Measurements from ENCODE around the gene RHOT2. TPM values are rescaled to one million over a fixed set of nuclear protein-coding genes. Genes with fewer than 3 reads are reported as not detected.
A peak's percentile ranks its signal among the peaks of the same experiment; 100 is the strongest.

Gene RHOT2
- total RNA-seq, 1 experiment from 2014 or later: 98.5 TPM

DNA sequence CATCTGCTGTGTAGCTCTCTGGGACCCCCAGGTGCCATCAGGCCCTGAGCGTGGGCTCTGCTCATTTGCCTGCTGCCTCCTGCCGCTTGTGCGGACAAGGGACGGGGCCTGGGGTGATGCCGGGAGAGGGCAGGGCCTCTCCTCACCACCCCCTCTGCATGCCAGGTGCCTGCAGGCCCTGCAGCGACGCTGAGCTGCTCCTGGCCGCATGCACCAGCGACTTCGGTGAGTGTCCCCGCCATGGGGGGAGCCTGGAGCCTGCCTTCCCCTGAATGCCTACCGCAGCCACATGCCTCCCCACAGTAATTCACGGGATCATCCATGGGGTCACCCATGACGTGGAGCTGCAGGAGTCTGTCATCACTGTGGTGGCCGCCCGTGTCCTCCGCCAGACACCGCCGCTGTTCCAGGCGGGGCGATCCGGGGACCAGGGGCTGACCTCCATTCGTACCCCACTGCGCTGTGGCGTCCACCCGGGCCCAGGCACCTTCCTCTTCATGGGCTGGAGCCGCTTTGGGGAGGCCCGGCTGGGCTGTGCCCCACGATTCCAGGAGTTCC is 48.9 kb downstream of the RHOT2 start:
- TF ChIP-seq EZH2phosphoT487 (IDR thresholded peaks at IDR 0.05; ENCODE audit: borderline replicate concordance): no peak
- TF ChIP-seq POLR2AphosphoS5 (IDR thresholded peaks at IDR 0.05; ENCODE audit: low read depth, low read length): no peak
- no peak for TF ChIP-seq CBX3 (IDR thresholded peaks at IDR 0.05; ENCODE audit: low read depth)
- TF ChIP-seq SRF (IDR thresholded peaks at IDR 0.05; ENCODE audit: low read depth): no peak
- TF ChIP-seq ZBTB33 (IDR thresholded peaks at IDR 0.05; ENCODE audit: extremely low read depth, insufficient replicate concordance, low read length): no peak
- TF ChIP-seq YY1 (IDR thresholded peaks at IDR 0.05; ENCODE audit: extremely low read depth, insufficient replicate concordance, low read depth, low read length): no peak
- TF ChIP-seq RAD21 (IDR thresholded peaks at IDR 0.05; ENCODE audit: low read depth): no peak
- no peak for TF ChIP-seq CTCF (IDR thresholded peaks at IDR 0.05 in 2 of 3, conservative IDR thresholded peaks at IDR 0.05 in 1 of 3; ENCODE audit: borderline replicate concordance in 1 of 3, insufficient read depth in 1 of 3, low read depth in 2 of 3, low read length in 2 of 3)
- TF ChIP-seq FOSL1 (IDR thresholded peaks at IDR 0.05; ENCODE audit: low read depth): no peak
- no peak for TF ChIP-seq TCF7L2 (IDR thresholded peaks at IDR 0.05; ENCODE audit: borderline replicate concordance, extremely low read depth, insufficient read depth, insufficient read length)
- no peak for TF ChIP-seq MAX (IDR thresholded peaks at IDR 0.05)
- TF ChIP-seq SP1 (IDR thresholded peaks at IDR 0.05; ENCODE audit: low read depth): no peak
- TF ChIP-seq JUND (IDR thresholded peaks at IDR 0.05): no peak
- no peak for TF ChIP-seq EGR1 (IDR thresholded peaks at IDR 0.05; ENCODE audit: low read depth)
- no peak for TF ChIP-seq ZFX (IDR thresholded peaks at IDR 0.05)
- TF ChIP-seq EZH2 (IDR thresholded peaks at IDR 0.05): no peak
- no peak for TF ChIP-seq ATF3 (IDR thresholded peaks at IDR 0.05)
- no peak for TF ChIP-seq POLR2A (IDR thresholded peaks at IDR 0.05; ENCODE audit: borderline replicate concordance, extremely low read depth, insufficient read depth, insufficient read length)
- TF ChIP-seq REST (IDR thresholded peaks at IDR 0.05; ENCODE audit: low read depth): no peak
- intact Hi-C loops (cut with micrococcal nuclease): no loop called here

More for the DNA sequence above, 48.9 kb downstream of the RHOT2 start:
- Histone ChIP-seq H3K4me1 (ENCODE audit: control insufficient read depth in 1 of 2, insufficient read depth in 2 of 2, low read length in 2 of 2) (peaks cover 45 to 75% of the 10 kb centered on the region in 2 experiments), H3K9me3 (ENCODE audit: control insufficient read depth in 1 of 2, insufficient read depth in 1 of 2, low read depth in 1 of 2, low read length in 2 of 2) (no peaks in the 10 kb centered on the region), H3K4me3 (replicated peaks in 1 of 2; ENCODE audit: low read depth in 1 of 2, low read length in 2 of 2) (peak overlapping the region; percentile 59 to 74), H3K27me3 (ENCODE audit: insufficient read depth, low read length) (no peaks in the 10 kb centered on the region), H3K4me2 (ENCODE audit: low read length) (peak overlapping the region; percentile 93), H4K20me1 (ENCODE audit: insufficient read depth) (peaks cover 3% of the 10 kb centered on the region; the same call in 1 of the 2 replicates), H3K9ac (ENCODE audit: low read length) (peak overlapping the region; percentile 85), H3K36me3 (ENCODE audit: control insufficient read depth in 1 of 2, insufficient read depth in 2 of 2, low read length in 2 of 2) (no peaks in the 10 kb centered on the region), H3K9me2 (ENCODE audit: insufficient read depth) (no peaks in the 10 kb centered on the region), H3K79me2 (ENCODE audit: insufficient read depth, low read length) (peaks cover 22% of the 10 kb centered on the region), H2AFZ (ENCODE audit: low read depth, low read length, poor library complexity, severe bottlenecking) (no peak overlapping the region), H3K27ac (ENCODE audit: low read depth, low read length) (peak overlapping the region; percentile 92)
- RAD21 ChIA-PET (ENCODE audit: low non-redundant PET in 1 of 2, low total read pairs in 2 of 2, uncharacterized antibody in 2 of 2, unreplicated experiment in 2 of 2): no interaction called here
- DNase-seq (ENCODE audit: low read depth, low spot score) (no peak), ATAC-seq (no peak)
- CTCF ChIA-PET: interaction anchor here (1.3 to 2.4 kb wide), 3 partner anchors 11 to 71 kb away, joined by 3 to 20 read pairs (median 6); partner anchors contain the start of genes CHTF18 and RPUSD1
- no TSS peak for BruUV-seq (replicated peaks)
- POLR2A ChIA-PET: interaction anchor here (2.3 kb wide), 1 partner anchor 9 kb away, joined by 20 read pairs; the partner anchor contains the start of genes CCDC78 and HAGHL

All from HCT116 (cell line).